H1 (cell line): Measurements from ENCODE around the gene BIRC5. TPM values are rescaled to one million over a fixed set of nuclear protein-coding genes. Genes with fewer than 3 reads are reported as not detected.

Experiments
- CTCF ChIA-PET: fragments of 300-600 bp; sonication (Branson Sonifier 250); formaldehyde crosslinking; loops from one replicate; lab custom pipeline; 2021; ENCODE audit not compliant: partially characterized antibody; lab: Charles Lee
- POLR2A ChIA-PET: fragments of 300-600 bp; sonication (Branson Sonifier 250); formaldehyde crosslinking; loops from one replicate; lab custom pipeline; 2021; ENCODE audit warnings: inconsistent platforms; ENCODE audit not compliant: partially characterized antibody; lab: Charles Lee
- DNase-seq, 2 experiments: peaks; one replicate each; pipeline versions ENCODE4 v3.0.0 to v3.0.0-alpha.2; 2010 to 2022; ENCODE audit warnings: low spot score in 2 of 2, low read depth in 1 of 2, mixed read lengths in 1 of 2
- FAIRE-seq: peaks from 2 replicates; lab custom pipeline; 2011; peaks lifted over from hg19 to GRCh38; lab: Jason Lieb, UNC
- H2AFZ ChIP-seq: 2 replicates; pipeline ENCODE4 v1.8.1; 2012; ENCODE audit warnings: low read length, inconsistent platforms
- H2AK5ac ChIP-seq: 2 replicates; pipeline ENCODE4 v1.6.1; 2013; ENCODE audit warnings: low read depth, low read length
- H2BK120ac ChIP-seq: replicated peaks from 2 replicates; pipeline ENCODE3; 2013; ENCODE audit warnings: low read depth, low read length, inconsistent platforms
- H2BK12ac ChIP-seq: 2 replicates; pipeline ENCODE4 v1.6.1; 2013; ENCODE audit warnings: low read depth, low read length
- H2BK15ac ChIP-seq: 2 replicates; pipeline ENCODE4 v1.6.1; 2013; ENCODE audit warnings: low read length
- H2BK20ac ChIP-seq: 2 replicates; pipeline ENCODE4 v1.6.1; 2013; ENCODE audit warnings: low read length
- H2BK5ac ChIP-seq: 2 replicates; pipeline ENCODE4 v1.6.1; 2013; ENCODE audit warnings: low read depth, low read length
- H3K14ac ChIP-seq: 2 replicates; pipeline ENCODE4 v1.6.1; 2013; ENCODE audit warnings: inconsistent platforms; ENCODE audit not compliant: insufficient read length
- H3K18ac ChIP-seq: 2 replicates; pipeline ENCODE4 v1.6.1; 2013; ENCODE audit warnings: low read length; ENCODE audit errors: extremely low read depth
- H3K23ac ChIP-seq: 2 replicates; pipeline ENCODE4 v1.6.1; 2013; ENCODE audit warnings: inconsistent platforms; ENCODE audit not compliant: insufficient read length
- H3K23me2 ChIP-seq: 2 replicates; pipeline ENCODE4 v1.6.1; 2013; ENCODE audit warnings: low read depth, low read length
- H3K27ac ChIP-seq: 2 replicates; pipeline ENCODE4 v1.6.1; 2011; ENCODE audit warnings: low read depth, low read length, inconsistent platforms
- H3K27me3 ChIP-seq, 4 experiments: replicated peaks in 1 of 4; 1 replicate in 1 of 4; 2 replicates in 3 of 4; pipeline versions ENCODE4 v1.6.1 to v1.8.1; 2011 to 2013; ENCODE audit warnings: low read length in 3 of 4, mild to moderate bottlenecking in 3 of 4, inconsistent platforms in 2 of 4, mixed read lengths in 2 of 4, moderate library complexity in 1 of 4; ENCODE audit not compliant: control insufficient read depth in 3 of 4, insufficient read depth in 3 of 4; ENCODE audit errors: extremely low read depth in 1 of 4
- H3K36me3 ChIP-seq, 4 experiments: 2 replicates each; pipeline versions ENCODE4 v1.6.1 to v1.8.1; 2011 to 2013; ENCODE audit warnings: mild to moderate bottlenecking in 4 of 4, low read length in 3 of 4, moderate library complexity in 2 of 4, control low read depth in 1 of 4, inconsistent platforms in 1 of 4; ENCODE audit not compliant: insufficient read depth in 4 of 4, control insufficient read depth in 2 of 4
- H3K4ac ChIP-seq: replicated peaks from 2 replicates; pipeline ENCODE3; 2013; ENCODE audit warnings: low read length, low read depth, mixed read lengths, inconsistent platforms; ENCODE audit not compliant: insufficient read length
- H3K4me1 ChIP-seq, 4 experiments: replicated peaks in 1 of 4; 1 replicate in 1 of 4; 2 replicates in 3 of 4; pipeline versions ENCODE4 v1.6.1 to v1.8.1; 2011 to 2013; ENCODE audit warnings: low read length in 3 of 4, inconsistent platforms in 2 of 4, mixed read lengths in 1 of 4; ENCODE audit not compliant: insufficient read depth in 4 of 4, control insufficient read depth in 3 of 4
- H3K4me2 ChIP-seq, 2 experiments: 2 replicates each; pipeline versions ENCODE4 v1.6.1 to v1.8.1; 2011 to 2013; ENCODE audit warnings: low read depth in 2 of 2, low read length in 2 of 2, control low read depth in 1 of 2, inconsistent platforms in 1 of 2, mild to moderate bottlenecking in 1 of 2; ENCODE audit not compliant: insufficient read depth in 1 of 2
- H3K4me3 ChIP-seq, 4 experiments: fragments of 200-600, 300-600 bp in 1 of 4; sonication (generic), shearing (Covaris generic), sonication (Bioruptor Twin) in 1 of 4; 2 replicates each; pipeline versions ENCODE4 v1.5.1 to v1.8.1; 2011 to 2016; ENCODE audit warnings: low read length in 4 of 4, low read depth in 3 of 4, control low read depth in 2 of 4, inconsistent platforms in 2 of 4, mild to moderate bottlenecking in 2 of 4, mixed read lengths in 1 of 4, moderate library complexity in 1 of 4; ENCODE audit not compliant: insufficient read depth in 2 of 4; ENCODE audit errors: extremely low read depth in 1 of 4
- H3K56ac ChIP-seq: replicated peaks from 2 replicates; pipeline ENCODE3; 2013; ENCODE audit warnings: low read depth, mild to moderate bottlenecking, mixed read lengths, low read length, inconsistent platforms; ENCODE audit not compliant: insufficient read length
- H3K79me1 ChIP-seq: 2 replicates; pipeline ENCODE4 v1.6.1; 2013; ENCODE audit warnings: low read depth, low read length, control low read depth
- H3K79me2 ChIP-seq, 2 experiments: 2 replicates each; pipeline versions ENCODE4 v1.6.1 to v1.8.1; 2012 to 2013; ENCODE audit warnings: low read length in 2 of 2, mild to moderate bottlenecking in 2 of 2, inconsistent platforms in 1 of 2; ENCODE audit not compliant: insufficient read depth in 2 of 2, control insufficient read depth in 1 of 2
- H3K9ac ChIP-seq, 4 experiments: replicated peaks in 1 of 4; 1 replicate in 1 of 4; 2 replicates in 3 of 4; pipeline versions ENCODE4 v1.6.1 to v1.8.1; 2011 to 2013; ENCODE audit warnings: low read depth in 3 of 4, low read length in 3 of 4, control low read depth in 2 of 4, mild to moderate bottlenecking in 2 of 4, moderate library complexity in 2 of 4, inconsistent platforms in 1 of 4; ENCODE audit errors: extremely low read depth in 1 of 4
- H3K9me3 ChIP-seq, 2 experiments: 2 replicates each; pipeline versions ENCODE4 v1.6.1 to v1.8.1; 2012 to 2013; ENCODE audit warnings: mild to moderate bottlenecking in 2 of 2, moderate library complexity in 2 of 2, control low read depth in 1 of 2, inconsistent platforms in 1 of 2, low read depth in 1 of 2, low read length in 1 of 2, mixed read lengths in 1 of 2; ENCODE audit not compliant: insufficient read depth in 2 of 2
- H4K20me1 ChIP-seq, 2 experiments: replicated peaks in 1 of 2; 2 replicates each; pipeline versions ENCODE3 to v1.8.1; 2011 to 2013; ENCODE audit warnings: inconsistent platforms in 2 of 2, low read length in 2 of 2, mild to moderate bottlenecking in 1 of 2; ENCODE audit not compliant: insufficient read depth in 2 of 2, control insufficient read depth in 1 of 2
- H4K5ac ChIP-seq: 2 replicates; pipeline ENCODE4 v1.6.1; 2013; ENCODE audit warnings: low read length, low read depth, mixed read lengths, inconsistent platforms; ENCODE audit not compliant: insufficient read length
- H4K8ac ChIP-seq: 2 replicates; pipeline ENCODE4 v1.8.0; 2013; ENCODE audit warnings: mild to moderate bottlenecking, moderate library complexity, low read length, inconsistent platforms; ENCODE audit not compliant: insufficient read depth; ENCODE audit errors: extremely low read depth
- H4K91ac ChIP-seq: replicated peaks from 2 replicates; pipeline ENCODE3; 2013; ENCODE audit warnings: low read length, mixed read lengths, inconsistent platforms; ENCODE audit not compliant: insufficient read length
- BACH1 ChIP-seq: IDR thresholded peaks from 2 replicates; pipeline ENCODE4 v1.6.1; 2012; ENCODE audit warnings: low read length, improper control_type of control experiment
- KDM4A ChIP-seq: IDR thresholded peaks from one replicate; pipeline ENCODE4 v1.7.1; 2012; ENCODE audit warnings: low read depth, mild to moderate bottlenecking, moderate library complexity, low read length, inconsistent platforms; ENCODE audit not compliant: severe bottlenecking
- WGBS, 2 experiments: shearing (Covaris generic) in 1 of 2; methylation state at CpG; one replicate each; pipeline versions ENCODE4 v1.1.6 to v1.1.7; 2013 to 2015; ENCODE audit warnings: low lambda C conversion rate in 2 of 2, mixed read lengths in 2 of 2, inconsistent platforms in 1 of 2, low coverage in 1 of 2, missing lambda C conversion rate in 1 of 2; ENCODE audit not compliant: insufficient replicate concordance in 2 of 2, insufficient coverage in 1 of 2, insufficient read length in 1 of 2; ENCODE audit errors: extremely low coverage in 1 of 2, missing lambda C conversion rate in 1 of 2; 5-methylcytosine and 5-hydroxymethylcytosine counted together
- polyA plus RNA-seq, 7 experiments: library from polyadenylated mRNA; depleted of rRNA in 3 of 7; stranded (reverse) in 5 of 7; unstranded in 2 of 7; fragments of >200 nt in 5 of 7; fragments of 200-250 nt in 2 of 7; gene quantifications; 1 replicate in 5 of 7; 2 replicates in 1 of 7; 4 replicates in 1 of 7; pipeline versions ENCODE4 v1.2.1 to v1.2.3, GENCODE V29; 2011 to 2013; ENCODE audit warnings: missing spikeins in 2 of 7, mixed read lengths in 2 of 7
- total RNA-seq: library from RNA; stranded (reverse); fragmentation: NEBNext Ultra II Directional; extraction: Animal tissue kit (Norgen Biotek cat#: 25700); gene quantifications from 2 replicates; pipeline ENCODE4 v1.2.1, GENCODE V29; 2021
- TF ChIP-seq, protein P1 (sequence below), 3 experiments: IDR thresholded peaks; 1 replicate in 2 of 3; 2 replicates in 1 of 3; pipeline versions ENCODE4 v1.5.1 to v1.6.1; 2011; ENCODE audit warnings: low read length in 3 of 3, mild to moderate bottlenecking in 3 of 3, inconsistent platforms in 2 of 3, low read depth in 1 of 3, moderate library complexity in 1 of 3; ENCODE audit not compliant: insufficient read depth in 1 of 3; ENCODE audit errors: control extremely low read depth in 1 of 3

Gene BIRC5
- total and polyA plus RNA-seq, 2 of the 8 experiments (the other 6 are each of a cell fraction or from before 2014, with no cell fraction given), result 42.2 to 108 TPM

DNA sequence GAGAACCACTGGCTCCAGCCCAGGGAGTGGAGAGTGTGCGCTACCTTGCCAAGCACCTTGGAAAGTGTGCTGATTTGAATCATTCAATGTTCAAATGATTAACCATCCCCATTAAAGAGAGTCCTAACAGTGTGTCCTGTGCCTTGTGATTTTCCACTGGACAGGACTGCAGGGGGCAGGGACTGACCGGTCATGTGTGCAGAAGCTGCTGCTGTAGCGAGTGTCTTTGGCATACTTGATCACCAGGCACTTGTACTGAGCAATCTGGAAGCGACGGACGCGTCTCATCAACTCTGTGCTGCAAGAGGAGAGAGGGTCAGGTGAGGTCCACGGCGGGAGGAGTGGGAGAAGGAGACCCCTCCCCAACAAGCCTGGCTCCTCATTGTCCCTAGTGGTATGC lies 29.2 kb upstream of the BIRC5 start:
- no peaks in the 10 kb centered on the region; a peak in 1 of 7 replicates for H3K27me3 ChIP-seq
- H3K56ac ChIP-seq, result no peak overlapping the region
- no peak overlapping the region for H2BK12ac ChIP-seq
- no peak overlapping the region for H2BK20ac ChIP-seq
- H3K4me3 ChIP-seq, result no peak overlapping the region; a peak in 1 of 8 replicates
- no peak overlapping the region for H3K18ac ChIP-seq
- ChIA-PET POLR2A (interaction anchor here (0.7 to 7.3 kb wide), 9 partner anchors 8 to 54 kb away, joined by 3 to 67 read pairs (median 6); no protein-coding TSS in a partner anchor), CTCF (interaction anchor here (1.9 to 6.9 kb wide), 3 partner anchors 9 to 50 kb away, joined by 5 to 76 read pairs (median 65); no protein-coding TSS in a partner anchor)
- FAIRE-seq (no peak), DNase-seq (no peak)
- 89% methylated on average over 9 of the region's 9 CpGs; no CpG with 5 or more reads in 1 of the 2 experiments for WGBS, 2 experiments
- no peak overlapping the region for H4K8ac ChIP-seq
- H4K20me1 ChIP-seq, result peaks cover 10% of the 10 kb centered on the region in 2 experiments
- no peak overlapping the region; the same call in 1 of the 2 replicates for H2BK5ac ChIP-seq
- peak overlapping the region; percentile 45 to 80 for H3K4me2 ChIP-seq
- no peak overlapping the region for H4K91ac ChIP-seq
- H3K79me1 ChIP-seq, result peaks cover 12% of the 10 kb centered on the region
- peaks cover 0 to 42% of the 10 kb centered on the region in 2 experiments; a peak in 3 of 4 replicates for H3K79me2 ChIP-seq
- peaks cover 0 to 13% (median 5%) of the 10 kb centered on the region in 4 experiments; a peak in 6 of 7 replicates for H3K4me1 ChIP-seq
- H3K9me3 ChIP-seq, result no peaks in the 10 kb centered on the region
- no peak overlapping the region for H3K23ac ChIP-seq
- no peak overlapping the region for H3K27ac ChIP-seq
- H3K36me3 ChIP-seq, result peaks cover 22 to 52% (median 36%) of the 10 kb centered on the region in 4 experiments
- H3K4ac ChIP-seq, result no peak overlapping the region
- H2BK120ac ChIP-seq, result no peak overlapping the region
- H4K5ac ChIP-seq, result no peak overlapping the region
- H3K23me2 ChIP-seq, result peaks cover 4% of the 10 kb centered on the region
- H3K14ac ChIP-seq, result no peak overlapping the region
- H2AK5ac ChIP-seq, result no peak overlapping the region
- H2AFZ ChIP-seq, result no peak overlapping the region
- no peak overlapping the region for H2BK15ac ChIP-seq
- peak overlapping the region in 1 of 4 experiments; percentile 24; a peak in 1 of 7 replicates for H3K9ac ChIP-seq
- TF ChIP-seq KDM4A, result no peak
- no peak for TF ChIP-seq BACH1
- TF ChIP-seq, protein P1, sequence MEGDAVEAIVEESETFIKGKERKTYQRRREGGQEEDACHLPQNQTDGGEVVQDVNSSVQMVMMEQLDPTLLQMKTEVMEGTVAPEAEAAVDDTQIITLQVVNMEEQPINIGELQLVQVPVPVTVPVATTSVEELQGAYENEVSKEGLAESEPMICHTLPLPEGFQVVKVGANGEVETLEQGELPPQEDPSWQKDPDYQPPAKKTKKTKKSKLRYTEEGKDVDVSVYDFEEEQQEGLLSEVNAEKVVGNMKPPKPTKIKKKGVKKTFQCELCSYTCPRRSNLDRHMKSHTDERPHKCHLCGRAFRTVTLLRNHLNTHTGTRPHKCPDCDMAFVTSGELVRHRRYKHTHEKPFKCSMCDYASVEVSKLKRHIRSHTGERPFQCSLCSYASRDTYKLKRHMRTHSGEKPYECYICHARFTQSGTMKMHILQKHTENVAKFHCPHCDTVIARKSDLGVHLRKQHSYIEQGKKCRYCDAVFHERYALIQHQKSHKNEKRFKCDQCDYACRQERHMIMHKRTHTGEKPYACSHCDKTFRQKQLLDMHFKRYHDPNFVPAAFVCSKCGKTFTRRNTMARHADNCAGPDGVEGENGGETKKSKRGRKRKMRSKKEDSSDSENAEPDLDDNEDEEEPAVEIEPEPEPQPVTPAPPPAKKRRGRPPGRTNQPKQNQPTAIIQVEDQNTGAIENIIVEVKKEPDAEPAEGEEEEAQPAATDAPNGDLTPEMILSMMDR (IDR thresholded peaks at IDR 0.05; ENCODE audit: control extremely low read depth in 1 of 3, insufficient read depth in 1 of 3, low read depth in 1 of 3, low read length in 3 of 3), result no peak
